Aorta (tissue), 5 donors: ENCODE data around the gene PTPN1. TPM values are rescaled to one million over a fixed set of nuclear protein-coding genes. Genes with fewer than 3 reads are reported as not detected.

Experiments used
- ATAC-seq: fragments of 200-7000 bp; cut with Tn5 transposase; one replicate; pipeline ENCODE4 v1.9.1; 2022; ENCODE audit warnings: moderate library complexity; ENCODE audit not compliant: low FRiP score
- DNase-seq, 2 donors: peaks; one replicate each; pipeline ENCODE4 v3.0.0-alpha.2; 2020
- H3K27ac ChIP-seq, 2 donors: one replicate each; pipeline ENCODE4 v1.5.1; 2013; ENCODE audit warnings: low read length in 2 of 2, mild to moderate bottlenecking in 2 of 2, moderate library complexity in 2 of 2, control low read depth in 1 of 2, inconsistent platforms in 1 of 2, low read depth in 1 of 2
- H3K27me3 ChIP-seq, 2 donors: one replicate each; pipeline ENCODE4 v1.6.1; 2013; ENCODE audit warnings: control low read depth in 1 of 2, low read length in 1 of 2, mild to moderate bottlenecking in 1 of 2, moderate library complexity in 1 of 2; ENCODE audit not compliant: insufficient read depth in 2 of 2, control insufficient read depth in 1 of 2
- H3K36me3 ChIP-seq, 2 donors: one replicate each; pipeline ENCODE4 v1.6.1; 2013; ENCODE audit warnings: control low read depth in 1 of 2, low read length in 1 of 2, mild to moderate bottlenecking in 1 of 2; ENCODE audit not compliant: insufficient read depth in 2 of 2, control insufficient read depth in 1 of 2
- H3K4me1 ChIP-seq, 2 donors: one replicate each; pipeline ENCODE4 v1.6.1; 2013; ENCODE audit warnings: low read length in 2 of 2, control low read depth in 1 of 2, mild to moderate bottlenecking in 1 of 2, moderate library complexity in 1 of 2; ENCODE audit not compliant: insufficient read depth in 2 of 2, control insufficient read depth in 1 of 2
- H3K4me3 ChIP-seq, 2 donors: one replicate each; pipeline ENCODE4 v1.5.1; 2013; ENCODE audit warnings: low read length in 2 of 2, control low read depth in 1 of 2, mild to moderate bottlenecking in 1 of 2
- H3K9me3 ChIP-seq: one replicate; pipeline ENCODE4 v1.6.1; 2013; ENCODE audit warnings: mild to moderate bottlenecking, low read length; ENCODE audit not compliant: control insufficient read depth
- WGBS, 2 donors: extraction: QIAGEN DNeasy Blood & Tissue Kit; methylation state at CpG; one replicate each; pipeline ENCODE4 v1.1.7; 2013; 5-methylcytosine and 5-hydroxymethylcytosine counted together
- intact Hi-C, 2 donors: fragments of 100-400 bp; cut with DNase I; formaldehyde crosslinking; loops; one replicate each; pipeline versions ENCODE4 v1.14.2 to v1.15.0; 2022
- polyA plus RNA-seq, 2 donors: library from polyadenylated mRNA; stranded (reverse); fragments of 200-250 nt; gene quantifications; one replicate each; pipeline ENCODE4 v1.2.3, GENCODE V29; 2013
- total RNA-seq, 2 donors: library from RNA; stranded (reverse); fragmentation: NEBNext Ultra II Directional; extraction: Animal tissue kit (Norgen Biotek cat#: 25700); gene quantifications; one replicate each; pipeline ENCODE4 v1.2.1, GENCODE V29; 2021
- donor health status: healthy with polysubstance abuse.
- donor health status: Bipolar disorder and iron deficiency.
- donor health status: DM: no; HTN: no; CAD: no.
- donor health status: DM: no; HTN: no; CAD: no.
- donor health status: DM: yes; HTN: yes; CAD: no.

Gene PTPN1
- total and polyA plus RNA-seq, 4 donors: 17.7 to 51.6 (median 25.5) TPM

GRCh38 chr20:50589548-50590347, 79.6 kb downstream of the PTPN1 start:
- Histone ChIP-seq H3K27ac (no peak overlapping the region), H3K4me3 (no peak overlapping the region), H3K27me3 (no peaks in the 10 kb centered on the region), H3K4me1 (no peaks in the 10 kb centered on the region), H3K36me3 (peaks cover 0 to 3% of the 10 kb centered on the region in 2 donors), H3K9me3 (no peaks in the 10 kb centered on the region)
- WGBS, 2 donors: 90% methylated on average over 20 of the region's 20 CpGs
- intact Hi-C loops: no loop called here
- DNase-seq (peak in 1 of 2 donors; percentile 54), ATAC-seq (no peak)

GRCh38 chr20:50590348-50590664, 80.1 kb downstream of the PTPN1 start:
- no peak overlapping the region for H3K4me3 ChIP-seq
- H3K27me3 ChIP-seq: no peaks in the 10 kb centered on the region
- ATAC-seq (no peak), DNase-seq (no peak)
- no peaks in the 10 kb centered on the region for H3K4me1 ChIP-seq
- no peak overlapping the region for H3K27ac ChIP-seq
- H3K36me3 ChIP-seq: peaks cover 0 to 3% of the 10 kb centered on the region in 2 donors
- 93% methylated on average over 11 of the region's 11 CpGs for WGBS, 2 donors
- no peaks in the 10 kb centered on the region for H3K9me3 ChIP-seq
- intact Hi-C loops: no loop called here

GRCh38 chr20:50591233-50591852, 81.2 kb downstream of the PTPN1 start:
- no peaks in the 10 kb centered on the region for H3K27me3 ChIP-seq
- 93 to 94% methylated on average over 5 of the region's 5 CpGs for WGBS, 2 donors
- DNase-seq: no peak
- H3K4me1 ChIP-seq: no peaks in the 10 kb centered on the region
- no peak overlapping the region for H3K4me3 ChIP-seq
- H3K9me3 ChIP-seq: no peaks in the 10 kb centered on the region
- no peak overlapping the region for H3K27ac ChIP-seq
- ATAC-seq: no peak
- intact Hi-C loops: no loop called here
- H3K36me3 ChIP-seq: peaks cover 0 to 3% of the 10 kb centered on the region in 2 donors

- Histone ChIP-seq H3K4me3 (no peak overlapping the region), H3K9me3 (no peaks in the 10 kb centered on the region), H3K4me1 (no peaks in the 10 kb centered on the region), H3K36me3 (no peaks in the 10 kb centered on the region), H3K27me3 (no peaks in the 10 kb centered on the region), H3K27ac (no peak overlapping the region)
- intact Hi-C loops: no loop called here
- no peak for ATAC-seq
- DNase-seq: no peak
- WGBS, 2 donors: 33 to 34% methylated on average over 19 of the region's 19 CpGs
Measured at GRCh38 chr20:50592282-50593004, 82.3 kb downstream of the PTPN1 start.

GRCh38 chr20:50593005-50593335, 82.8 kb downstream of the PTPN1 start:
- H3K4me3 ChIP-seq: no peak overlapping the region
- intact Hi-C loops: no loop called here
- DNase-seq: no peak

GRCh38 chr20:50594231-50594590, 84.0 kb downstream of the PTPN1 start:
- Histone ChIP-seq H3K36me3 (no peaks in the 10 kb centered on the region), H3K27me3 (no peaks in the 10 kb centered on the region), H3K4me3 (no peak overlapping the region), H3K4me1 (no peaks in the 10 kb centered on the region), H3K27ac (no peak overlapping the region), H3K9me3 (no peaks in the 10 kb centered on the region)
- no peak for DNase-seq
- intact Hi-C loops: no loop called here
- no peak for ATAC-seq
- WGBS, 2 donors: 64 to 68% methylated on average over 11 of the region's 11 CpGs

More at GRCh38 chr20:50593005-50593335, 82.8 kb downstream of the PTPN1 start:
- Histone ChIP-seq H3K9me3 (no peaks in the 10 kb centered on the region), H3K36me3 (no peaks in the 10 kb centered on the region), H3K4me1 (no peaks in the 10 kb centered on the region), H3K27ac (no peak overlapping the region), H3K27me3 (no peaks in the 10 kb centered on the region)
- no peak for ATAC-seq
- WGBS, 2 donors: 92 to 98% methylated on average over 9 of the region's 9 CpGs

- Histone ChIP-seq H3K9me3 (no peaks in the 10 kb centered on the region), H3K27me3 (no peaks in the 10 kb centered on the region), H3K4me3 (no peak overlapping the region), H3K36me3 (no peaks in the 10 kb centered on the region), H3K4me1 (no peaks in the 10 kb centered on the region), H3K27ac (no peak overlapping the region)
- intact Hi-C loops: no loop called here
- 40 to 44% methylated on average over 19 of the region's 19 CpGs for WGBS, 2 donors
- DNase-seq (no peak), ATAC-seq (no peak)
Measured at GRCh38 chr20:50594591-50595432, 84.6 kb downstream of the PTPN1 start.

GRCh38 chr20:50595433-50595895, 85.3 kb downstream of the PTPN1 start:
- no peak for ATAC-seq
- H3K27me3 ChIP-seq: no peaks in the 10 kb centered on the region
- WGBS, 2 donors: 52 to 57% methylated on average over 6 of the region's 6 CpGs
- no peak overlapping the region for H3K4me3 ChIP-seq
- DNase-seq: no peak
- H3K27ac ChIP-seq: no peak overlapping the region
- intact Hi-C loops: no loop called here
- H3K36me3 ChIP-seq: no peaks in the 10 kb centered on the region
- no peaks in the 10 kb centered on the region for H3K4me1 ChIP-seq
- no peaks in the 10 kb centered on the region for H3K9me3 ChIP-seq
